Activated T-cell treated with anti-CD3 and anti-CD28 coated beads for 24 hours (primary cell): Measurements from ENCODE around the gene SDF2.
A peak's percentile ranks its signal among the peaks of the same experiment; 100 is the strongest.
"Not testable (repeated sequence)": the region's sequence is repeated elsewhere in the genome, so short reads cannot be mapped to it uniquely, and the experiment has no call there.

Experiments
- DNase-seq: peaks from one replicate; pipeline ENCODE4 v3.0.0-alpha.2; 2020; ENCODE audit warnings: low read depth

The SDF2 gene

DNA sequence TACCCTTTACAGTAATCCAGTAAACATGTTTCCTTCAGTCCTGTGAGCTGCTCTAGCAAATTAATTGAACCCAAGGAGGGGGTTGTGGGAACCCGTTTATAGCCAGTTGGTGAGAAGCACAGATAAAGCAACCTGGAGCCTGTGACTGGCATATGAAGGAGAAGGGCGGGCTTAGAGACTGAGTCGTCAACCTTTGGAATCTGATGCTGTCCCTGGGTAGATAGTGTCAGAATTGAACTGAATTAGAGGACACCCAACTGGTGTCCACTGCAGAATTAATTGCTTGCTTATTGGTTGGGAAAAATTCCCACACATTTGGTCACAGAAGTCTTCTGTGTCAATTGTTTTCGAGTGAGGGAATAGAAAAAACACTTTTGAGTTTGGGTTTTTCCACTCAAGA lies 34.9 kb downstream of the SDF2 start:
- no peak for DNase-seq

DNA sequence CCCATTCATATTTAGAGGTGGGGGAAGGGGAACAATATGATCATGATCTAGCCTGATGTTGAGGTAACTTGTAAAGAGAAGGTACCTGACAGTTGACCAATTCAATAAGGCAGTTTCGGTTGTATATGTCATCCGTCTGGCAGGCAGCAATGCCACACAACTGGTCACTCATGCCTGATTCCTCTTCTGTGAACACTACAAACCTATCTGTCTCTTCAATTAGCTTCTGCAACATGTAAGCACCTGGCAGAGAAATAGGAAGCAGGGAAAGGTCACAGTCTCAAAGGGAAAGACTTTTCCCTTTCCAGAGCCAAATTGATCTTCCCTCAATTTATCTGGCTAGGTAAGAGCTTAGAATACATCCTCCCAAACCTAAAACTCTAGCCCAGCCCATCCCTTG lies 37.6 kb downstream of the SDF2 start:
- DNase-seq, result no peak

DNA sequence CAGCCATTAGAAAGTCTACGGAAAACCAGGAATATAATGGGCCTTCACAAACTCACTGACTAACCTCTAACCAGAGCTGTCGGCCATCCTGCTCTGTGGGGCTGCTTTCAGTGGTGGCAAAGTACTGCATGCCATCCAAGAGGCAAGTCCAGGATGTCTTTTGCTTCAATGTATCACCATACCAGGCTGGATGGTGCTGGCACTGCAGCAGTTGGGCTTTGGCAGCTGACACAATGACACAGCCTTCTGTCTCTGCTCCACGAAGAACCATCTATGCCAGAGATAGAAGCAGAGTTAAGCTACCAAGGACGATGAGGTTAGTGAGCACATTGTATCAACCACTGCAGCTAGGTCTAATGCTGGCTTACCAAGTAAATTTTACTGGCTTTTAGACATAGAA lies 38.0 kb downstream of the SDF2 start:
- DNase-seq, result no peak

DNA sequence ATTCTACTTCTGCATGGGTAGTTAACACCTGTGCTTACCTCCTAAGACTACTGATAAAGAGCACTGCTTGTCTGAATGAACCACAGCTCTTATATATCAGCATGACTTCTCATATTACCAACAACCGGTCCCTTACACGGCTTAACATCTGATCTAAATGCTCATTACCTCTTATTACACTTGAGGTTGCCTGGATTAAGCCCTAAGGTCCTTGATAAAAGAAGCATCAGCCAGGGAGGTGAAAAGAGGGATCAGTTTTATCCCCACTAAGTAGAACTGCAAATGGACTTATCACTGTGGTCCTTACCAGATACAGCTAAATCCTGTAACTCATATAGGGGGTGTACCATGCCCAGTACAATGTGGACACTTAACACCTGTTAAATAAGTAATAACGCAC lies 39.5 kb downstream of the SDF2 start:
- DNase-seq, result no peak

DNA sequence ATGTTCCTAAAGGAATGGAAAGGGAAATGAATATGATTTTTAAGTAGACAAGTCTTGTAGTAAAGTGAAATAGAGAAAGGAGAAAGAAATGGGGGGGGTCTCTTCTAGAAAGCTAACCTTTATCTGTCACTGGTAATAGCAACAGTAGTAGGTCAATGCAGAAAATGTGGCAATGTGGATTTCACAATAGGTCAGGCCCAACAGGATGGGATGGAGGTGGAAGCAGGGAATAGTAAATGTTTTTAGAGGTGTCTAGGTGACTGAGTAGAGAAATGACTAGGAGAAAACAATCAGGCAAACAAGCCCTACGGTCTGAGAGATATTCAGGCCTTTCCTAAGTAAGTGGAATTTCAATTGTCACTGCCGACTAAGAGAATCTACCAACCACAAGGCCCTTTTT lies 41.7 kb downstream of the SDF2 start:
- DNase-seq, result no peak

DNA sequence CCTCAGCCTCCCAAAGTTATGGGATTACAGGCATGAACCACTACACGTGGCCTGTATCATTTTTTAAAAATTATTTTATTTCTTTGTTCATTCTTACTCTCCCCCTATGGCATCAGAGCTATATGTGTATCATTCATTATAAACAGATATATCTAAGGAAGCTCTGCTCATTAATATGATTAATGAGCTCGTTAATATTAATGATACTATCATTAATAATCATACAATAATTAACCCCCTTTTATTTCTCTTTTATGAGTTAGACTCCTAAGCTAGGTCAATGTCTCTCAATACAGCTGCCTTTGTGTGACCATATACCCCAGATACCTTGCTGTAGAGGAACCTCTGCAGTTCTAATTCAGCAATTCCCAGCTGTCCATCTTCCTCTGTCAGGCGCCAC lies 43.2 kb downstream of the SDF2 start:
- no peak for DNase-seq

DNA sequence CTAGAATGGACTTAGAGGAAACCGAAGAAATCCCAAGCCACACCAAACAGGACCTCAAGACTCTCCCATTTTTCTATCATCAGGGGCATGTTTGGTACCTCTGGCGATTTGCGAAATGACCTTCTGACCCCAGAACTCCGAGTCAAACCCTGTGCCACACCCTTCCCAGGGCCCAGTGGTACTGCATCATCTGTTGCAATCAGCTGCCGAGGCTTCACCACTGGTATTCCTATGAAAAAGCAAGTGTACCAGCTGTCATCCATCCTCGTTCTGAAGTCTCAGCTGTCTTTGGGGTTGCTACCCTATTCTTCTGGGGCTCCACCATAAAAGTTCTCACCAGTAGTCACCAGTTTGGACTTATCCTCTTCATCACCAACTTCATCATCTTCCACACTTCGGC lies 45.4 kb downstream of the SDF2 start:
- DNase-seq, result no peak

DNA sequence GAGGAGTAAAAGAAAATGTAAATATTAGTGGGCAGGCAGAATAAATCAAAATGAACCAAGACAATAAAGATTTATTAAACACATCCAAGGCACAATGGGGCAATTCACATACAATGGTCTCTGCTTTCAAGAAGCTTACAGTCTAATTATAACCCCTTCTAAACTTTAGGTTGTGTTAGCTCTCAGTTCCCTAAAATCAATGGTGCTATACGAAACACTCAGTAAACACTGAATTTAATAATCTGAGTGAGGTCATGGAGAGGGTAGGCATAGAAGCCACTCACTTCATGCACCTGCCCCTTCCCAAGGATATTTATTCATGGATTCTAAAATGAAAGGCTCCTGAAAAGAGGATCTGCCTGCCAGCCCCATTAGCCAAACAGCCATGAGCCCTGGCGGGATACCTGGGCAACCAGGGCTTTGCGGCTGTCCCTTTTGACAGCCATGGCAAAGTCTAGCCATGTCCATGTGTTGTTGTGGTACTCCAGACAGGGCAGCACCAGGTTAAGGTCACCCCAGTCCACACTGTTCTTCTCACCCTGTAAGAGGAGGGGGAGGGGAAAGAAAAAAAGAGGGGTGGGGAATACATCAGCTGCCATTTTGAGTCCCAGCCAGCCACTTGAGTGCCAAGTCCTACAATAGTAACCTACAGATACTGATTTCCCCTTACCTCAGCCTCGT lies 46.3 kb downstream of the SDF2 start:
- DNase-seq, result no peak

DNA sequence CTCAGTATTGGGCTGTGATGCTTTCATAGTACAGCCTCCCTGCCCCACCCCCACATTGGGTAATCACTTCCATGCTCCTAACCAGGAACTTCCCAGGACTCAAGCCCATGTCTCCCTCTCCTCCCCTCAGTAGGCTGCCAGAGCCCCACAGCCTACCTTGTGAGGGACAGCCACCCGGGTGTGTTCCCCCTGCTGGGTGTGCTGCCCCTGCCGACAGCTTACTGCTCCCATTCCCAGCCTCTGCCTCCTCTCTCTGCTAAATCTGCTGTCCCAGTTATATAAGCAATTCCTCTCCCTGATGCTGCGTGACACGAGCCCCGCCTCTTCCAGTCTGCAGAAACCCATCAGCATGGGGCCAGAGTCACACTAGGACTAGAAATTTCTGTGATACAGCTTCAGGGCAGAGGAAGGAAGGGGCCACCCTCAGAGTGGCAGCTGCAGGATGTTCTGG lies 47.8 kb downstream of the SDF2 start, which contains the start of gene RSKR:
Gene RSKR, minus strand, starts transcription at position 255 of the 451 bp plus-strand sequence. Its CDS starts 24 bp downstream, at position 231.
- DNase-seq, result no peak

DNA sequence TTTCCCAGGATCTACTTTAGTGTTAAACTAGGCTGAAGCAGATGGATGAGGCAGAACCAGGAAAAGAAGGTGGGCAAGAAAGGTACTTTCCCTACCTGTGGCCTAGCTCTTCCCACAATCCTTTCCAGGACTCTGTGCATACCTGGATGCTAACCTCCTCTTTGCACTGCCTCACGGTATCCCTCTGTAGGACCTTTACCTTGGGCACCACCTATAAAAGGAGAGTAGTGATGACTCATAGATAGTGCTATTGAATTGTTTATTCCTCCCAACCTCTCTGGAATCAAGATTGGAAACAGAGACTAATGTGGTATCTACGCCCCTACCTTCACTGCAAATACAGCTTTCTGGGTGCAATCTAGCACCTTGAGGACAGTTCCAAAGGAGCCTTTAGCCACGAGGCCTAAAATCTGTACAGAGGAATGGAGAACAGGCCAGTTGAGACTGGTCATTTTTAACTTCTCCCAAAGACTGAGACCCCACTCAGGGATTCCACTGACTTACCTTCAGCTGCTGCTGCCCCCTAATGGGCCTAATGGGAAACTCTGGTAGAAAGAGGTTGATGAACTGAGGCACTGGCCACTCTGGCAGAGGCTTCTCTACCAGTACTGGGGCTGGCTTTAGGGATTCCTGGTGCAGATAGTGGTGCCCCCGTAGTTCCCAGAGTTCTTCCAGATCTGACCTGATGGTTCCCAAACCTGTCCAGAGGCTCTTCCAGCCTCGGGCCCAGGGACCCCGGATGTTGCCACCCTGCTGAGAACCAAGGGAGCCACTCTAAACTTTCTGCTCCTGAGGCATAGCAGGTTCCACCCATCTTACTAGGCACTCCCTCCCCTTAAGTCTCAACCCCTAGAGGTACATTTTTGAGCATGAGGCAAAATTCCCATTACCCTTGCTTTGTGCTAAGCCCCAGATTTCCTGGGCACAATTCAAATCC lies 48.5 kb downstream of the SDF2 start:
- DNase-seq, result no peak

DNA sequence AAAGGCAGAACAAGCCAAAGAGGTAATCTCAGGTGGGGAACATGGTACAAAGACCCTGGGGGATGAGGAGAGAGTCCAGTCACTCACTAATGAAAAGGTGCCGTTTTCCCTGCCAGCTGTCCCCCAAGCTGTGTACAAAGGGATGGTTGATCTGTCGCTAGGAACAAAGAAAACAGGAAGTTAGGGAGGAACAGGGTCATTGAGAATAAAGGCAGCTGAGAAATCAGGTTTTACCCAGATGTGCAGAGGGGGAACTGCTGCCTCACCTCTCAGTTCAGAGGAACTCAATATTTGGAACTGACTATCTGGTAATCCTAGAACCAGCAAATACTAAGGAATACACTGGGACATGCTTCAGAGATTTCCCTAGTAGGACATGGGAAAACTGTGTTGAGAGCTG lies 49.2 kb downstream of the SDF2 start:
- no peak for DNase-seq

DNA sequence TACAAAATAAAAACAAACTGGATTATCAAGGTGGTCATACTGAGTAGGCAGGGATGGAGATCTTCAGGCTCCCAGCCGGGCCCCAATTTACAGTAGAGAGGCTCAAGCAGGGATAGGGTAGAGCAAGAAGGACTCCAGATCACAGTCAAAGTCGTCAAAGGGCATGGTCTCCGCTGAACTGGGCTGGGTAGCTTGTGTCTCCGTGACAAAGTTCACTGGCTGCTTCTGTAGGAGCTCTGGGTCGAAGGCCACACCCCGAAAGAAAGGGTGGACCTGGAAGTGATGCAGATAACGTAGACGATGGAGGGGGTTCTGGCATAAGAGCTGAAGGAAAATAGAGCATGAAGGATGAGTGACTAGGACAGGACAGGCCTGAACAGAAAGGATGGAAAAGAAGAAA lies 51.3 kb downstream of the SDF2 start:
- no peak for DNase-seq

DNA sequence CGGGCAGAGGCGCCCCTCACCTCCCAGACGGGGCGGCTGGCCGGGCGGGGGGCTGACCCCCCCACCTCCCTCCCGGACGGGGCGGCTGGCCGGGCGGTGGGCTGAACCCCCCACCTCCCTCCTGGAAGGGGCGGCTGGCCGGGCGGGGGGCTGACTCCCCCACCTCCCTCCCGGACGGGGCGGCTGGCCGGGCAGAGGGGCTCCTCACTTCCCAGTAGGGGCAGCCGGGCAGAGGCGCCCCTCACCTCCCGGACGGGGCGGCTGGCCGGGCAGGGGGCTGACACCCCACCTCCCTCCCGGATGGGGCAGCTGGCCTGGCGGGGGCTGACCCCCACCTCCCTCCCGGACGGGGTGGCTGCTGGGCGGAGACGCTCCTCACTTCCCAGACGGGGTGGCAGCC lies 57.7 kb downstream of the SDF2 start:
- DNase-seq, result not testable (repeated sequence)

DNA sequence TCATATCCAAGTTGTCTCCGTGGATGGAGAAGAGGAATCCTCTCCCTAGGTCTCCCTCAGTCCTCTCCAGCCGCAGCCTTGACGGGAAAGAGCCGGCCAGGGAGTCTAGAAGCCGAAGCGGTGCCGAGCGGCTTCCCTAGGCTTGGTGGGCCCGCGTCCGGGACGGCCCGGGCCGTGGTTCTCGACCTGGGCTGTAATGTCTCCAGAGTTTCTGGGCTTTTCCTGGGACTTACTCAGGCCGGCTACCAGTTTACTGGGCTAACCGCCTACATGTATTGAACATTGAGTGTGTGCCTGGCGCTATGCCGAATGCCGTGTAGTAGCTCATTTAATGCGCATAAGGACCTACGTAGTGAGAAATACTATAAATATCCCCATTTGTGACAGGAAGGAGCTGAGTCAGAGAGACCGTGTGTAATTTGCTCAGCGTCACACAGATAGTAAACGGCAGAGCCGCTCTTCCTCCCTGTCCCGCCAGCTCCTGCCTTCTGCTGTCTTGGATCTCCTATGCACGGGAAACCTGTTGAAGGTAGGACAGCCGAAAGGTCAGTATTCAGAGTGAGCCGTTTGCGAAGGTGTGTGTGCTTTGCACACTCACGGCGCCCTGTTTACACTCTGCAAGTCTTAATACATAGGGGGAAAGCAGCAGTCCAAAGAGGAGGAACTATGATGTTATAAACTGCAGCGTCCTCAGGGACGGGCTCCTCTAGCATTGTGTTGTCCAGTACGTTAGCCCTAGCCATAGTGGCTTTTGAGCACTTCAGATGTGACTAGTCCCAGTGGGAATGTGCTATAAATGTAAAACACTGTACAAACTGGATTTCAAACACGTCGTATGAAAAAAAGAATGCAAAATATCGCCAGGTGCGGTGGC lies 62.2 kb downstream of the SDF2 start:
- peak; percentile 57 for DNase-seq

DNA sequence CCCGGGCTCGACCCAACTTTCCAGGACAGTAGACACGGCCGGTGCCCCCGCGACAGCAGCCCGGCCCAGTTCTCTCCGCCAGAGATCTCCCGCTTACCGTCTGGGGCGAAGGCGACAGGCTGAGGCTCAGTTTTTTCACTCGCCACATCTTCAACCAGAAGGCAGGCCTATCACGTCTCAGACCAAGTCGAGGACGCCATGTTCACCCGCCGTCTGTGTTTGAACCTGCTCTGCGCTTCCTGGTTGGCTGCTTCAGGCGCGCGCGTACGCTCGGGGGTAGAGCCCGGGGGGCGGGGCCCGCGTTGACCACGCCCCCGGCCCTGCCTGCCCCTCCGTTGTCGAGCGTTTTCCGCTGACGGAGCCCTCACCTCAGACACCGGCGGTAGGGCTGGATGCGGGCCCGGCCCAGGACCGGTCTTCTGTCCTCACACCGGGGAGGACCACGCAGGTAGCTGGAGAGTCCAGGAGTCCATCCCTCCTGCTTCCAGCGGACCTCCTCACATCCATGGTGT lies 62.9 kb downstream of the SDF2 start, which contains the start of gene SPAG5:
Gene SPAG5, minus strand, starts transcription at position 227 of the 512 bp plus-strand sequence. Its CDS starts 79 bp downstream, at position 148.
- DNase-seq, result peak; percentile 90

DNA sequence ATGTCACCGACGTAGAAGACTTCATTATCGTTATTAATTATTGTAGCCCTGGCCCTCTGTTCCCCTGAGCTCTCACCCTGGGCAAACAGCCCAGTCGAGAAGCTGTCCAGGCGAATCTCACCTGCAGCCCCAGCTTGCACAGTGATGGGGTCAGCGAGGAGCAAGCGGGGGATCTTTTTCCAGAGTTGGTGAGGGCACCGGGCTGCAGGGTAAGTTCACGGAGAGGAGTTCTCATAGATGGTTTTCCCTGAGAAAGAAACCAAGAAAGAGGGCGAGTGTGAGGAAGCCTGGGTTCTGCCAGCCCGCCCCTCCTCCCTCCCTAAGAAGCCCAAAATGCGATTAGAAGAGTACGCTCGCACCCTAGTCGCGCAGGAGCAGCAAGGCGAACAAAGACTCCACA lies 63.3 kb downstream of the SDF2 start:
- DNase-seq, result no peak
